Activated naive CD8-positive, alpha-beta T cell treated with anti-CD3 and anti-CD28 coated beads, Interleukin-2, amount 10 ng/mL, durations not matched to agents 7 days and 5 days (primary cell): Measurements from ENCODE around the gene ANKRD6. TPM values are rescaled to one million over a fixed set of nuclear protein-coding genes. Genes with fewer than 3 reads are reported as not detected.

Source experiments
- ATAC-seq: fragments of 150-1000 bp; cut with Tn5 transposase; one replicate; pipeline ENCODE4 v1.10.0; 2021; ENCODE audit warnings: low read depth, moderate library complexity
- POLR2A ChIA-PET: fragments of 350-600 bp; sonication (Branson Sonifier 250); formaldehyde crosslinking; loops from one replicate; lab custom pipeline; 2021; ENCODE audit warnings: antibody characterized with exemption; lab: Charles Lee
- DNase-seq: peaks from one replicate; pipeline ENCODE4 v3.0.0; 2021
- H3K27ac Mint-ChIP-seq: one replicate; pipeline ENCODE4 v1.8.0; 2022; ENCODE audit warnings: mild to moderate bottlenecking, mixed read lengths
- H3K27me3 Mint-ChIP-seq: one replicate; pipeline ENCODE4 v1.8.0; 2022; ENCODE audit warnings: mild to moderate bottlenecking, moderate library complexity, mixed read lengths
- H3K36me3 Mint-ChIP-seq: one replicate; pipeline ENCODE4 v1.8.0; 2021; ENCODE audit warnings: mild to moderate bottlenecking, mixed read lengths
- H3K4me1 Mint-ChIP-seq: one replicate; pipeline ENCODE4 v1.8.0; 2021; ENCODE audit warnings: mixed read lengths
- H3K4me3 Mint-ChIP-seq: one replicate; pipeline ENCODE4 v1.8.0; 2022; ENCODE audit warnings: mild to moderate bottlenecking, moderate library complexity, mixed read lengths
- H3K9me3 Mint-ChIP-seq: one replicate; pipeline ENCODE4 v1.8.0; 2021; ENCODE audit warnings: mixed read lengths
- total RNA-seq, 2 experiments: library from RNA; stranded (reverse); gene quantifications; one replicate each; pipeline ENCODE4 v1.2.3, GENCODE V29; 2021

The ANKRD6 gene
- total RNA-seq, 2 experiments from 2014 or later = 14.7 to 18.9 TPM

GRCh38 chr6:89682991-89683390, 250.0 kb downstream of the ANKRD6 start:
- POLR2A ChIA-PET = no interaction called here
- H3K36me3 Mint-ChIP-seq = peaks cover 30% of the 10 kb centered on the region
- no peaks in the 10 kb centered on the region for H3K27me3 Mint-ChIP-seq
- H3K27ac Mint-ChIP-seq = no peak overlapping the region
- no peaks in the 10 kb centered on the region for H3K9me3 Mint-ChIP-seq
- no peak overlapping the region for H3K4me3 Mint-ChIP-seq
- H3K4me1 Mint-ChIP-seq = no peaks in the 10 kb centered on the region
- DNase-seq = no peak
- no peak for ATAC-seq

Other genes with a start within 250 kb of the ANKRD6 start
- not detected for gene GABRR1, start 215.8 kb upstream of the ANKRD6 start, total RNA-seq
- under 1 TPM; 0.74 to 0.75 TPM for gene GABRR2, start 117.9 kb upstream of the ANKRD6 start, total RNA-seq
- gene UBE2J1, start 80.4 kb upstream of the ANKRD6 start, total RNA-seq = 10 to 100 TPM; 26.5 to 27.9 TPM
- 10 to 100 TPM in 1 of 2 experiments, 1 to 10 TPM in 1; 9.3 to 10.9 TPM for gene RRAGD, start 20.9 kb upstream of the ANKRD6 start, total RNA-seq
- gene LYRM2, start 205.6 kb downstream of the ANKRD6 start, total RNA-seq = 10 to 100 TPM; 32.0 to 36.8 TPM